Body of pancreas (tissue), 4 donors: Measurements from ENCODE around the gene HAGHL.

Experiments used
- POLR2A ChIP-seq, 3 donors: fragments of 450-650 bp; IDR thresholded peaks; one replicate each; pipeline ENCODE4 v1.6.1; 2016; ENCODE audit warnings: antibody characterized with exemption in 3 of 3, mild to moderate bottlenecking in 2 of 3
- TF ChIP-seq, protein P1 (sequence below), 7 experiments: fragments of 450-650 bp in 4 of 7; fragments of 200-600 bp in 3 of 7; sonication (generic) in 3 of 7; IDR thresholded peaks; one replicate each; pipeline ENCODE4 v1.5.1; 2016 to 2019; ENCODE audit warnings: antibody characterized with exemption in 7 of 7

GRCh38 chr16:729768-730665 lies 3.1 kb downstream of the HAGHL start:
- TF ChIP-seq, protein P1, sequence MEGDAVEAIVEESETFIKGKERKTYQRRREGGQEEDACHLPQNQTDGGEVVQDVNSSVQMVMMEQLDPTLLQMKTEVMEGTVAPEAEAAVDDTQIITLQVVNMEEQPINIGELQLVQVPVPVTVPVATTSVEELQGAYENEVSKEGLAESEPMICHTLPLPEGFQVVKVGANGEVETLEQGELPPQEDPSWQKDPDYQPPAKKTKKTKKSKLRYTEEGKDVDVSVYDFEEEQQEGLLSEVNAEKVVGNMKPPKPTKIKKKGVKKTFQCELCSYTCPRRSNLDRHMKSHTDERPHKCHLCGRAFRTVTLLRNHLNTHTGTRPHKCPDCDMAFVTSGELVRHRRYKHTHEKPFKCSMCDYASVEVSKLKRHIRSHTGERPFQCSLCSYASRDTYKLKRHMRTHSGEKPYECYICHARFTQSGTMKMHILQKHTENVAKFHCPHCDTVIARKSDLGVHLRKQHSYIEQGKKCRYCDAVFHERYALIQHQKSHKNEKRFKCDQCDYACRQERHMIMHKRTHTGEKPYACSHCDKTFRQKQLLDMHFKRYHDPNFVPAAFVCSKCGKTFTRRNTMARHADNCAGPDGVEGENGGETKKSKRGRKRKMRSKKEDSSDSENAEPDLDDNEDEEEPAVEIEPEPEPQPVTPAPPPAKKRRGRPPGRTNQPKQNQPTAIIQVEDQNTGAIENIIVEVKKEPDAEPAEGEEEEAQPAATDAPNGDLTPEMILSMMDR (IDR thresholded peaks at IDR 0.05) = no peak
- no peak for TF ChIP-seq POLR2A (IDR thresholded peaks at IDR 0.05)
